Measurements from ENCODE around the gene PRPF8. TPM values are rescaled to one million over a fixed set of nuclear protein-coding genes. Genes with fewer than 3 reads are reported as not detected.

The PRPF8 gene
- 82.7 and 88.9 TPM in 2 replicates for total RNA-seq

DNA sequence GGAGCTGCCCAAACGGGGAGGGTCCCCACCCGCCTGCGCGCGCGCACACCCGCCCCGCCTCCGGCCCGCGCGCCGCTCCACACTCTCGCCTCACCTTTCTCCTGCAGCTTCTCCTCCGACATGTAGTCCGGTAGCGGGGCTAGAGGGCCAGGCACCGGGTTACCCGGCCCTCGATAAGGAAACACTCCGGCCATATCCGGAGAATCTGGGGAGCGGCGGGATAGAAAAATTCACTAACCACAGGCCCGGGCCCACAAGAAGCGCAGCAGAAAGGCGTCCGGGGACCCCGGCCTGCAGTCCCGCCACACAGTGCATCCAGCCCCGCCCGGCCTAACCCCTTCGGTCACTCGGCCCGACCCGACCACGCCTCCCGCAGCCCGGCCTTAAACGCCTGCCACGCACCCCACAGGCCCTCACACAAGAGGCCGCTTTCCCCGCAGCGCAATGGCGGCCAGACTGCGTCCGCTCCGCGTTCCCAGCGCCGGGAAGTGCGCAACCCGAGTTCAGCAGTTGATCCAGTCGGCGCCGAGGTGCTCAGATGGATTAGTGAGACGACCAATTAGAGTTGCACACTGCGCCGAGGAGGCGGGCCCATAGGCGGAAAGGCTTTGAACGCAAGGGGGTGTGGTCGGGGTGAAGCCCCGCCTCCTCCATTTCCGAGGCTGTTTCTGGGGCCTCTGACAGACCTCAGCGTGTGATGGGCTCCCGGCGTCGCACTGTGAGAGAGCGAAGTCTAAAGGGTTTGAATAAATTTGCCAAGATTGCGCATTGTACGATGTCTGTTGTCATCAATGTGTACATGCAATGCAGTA lies at the start of gene PRPF8:
TSS of gene PRPF8 (minus strand) at position 490 of the 812 bp plus-strand sequence. CDS start at position 194, 296 bp downstream.

DNA sequence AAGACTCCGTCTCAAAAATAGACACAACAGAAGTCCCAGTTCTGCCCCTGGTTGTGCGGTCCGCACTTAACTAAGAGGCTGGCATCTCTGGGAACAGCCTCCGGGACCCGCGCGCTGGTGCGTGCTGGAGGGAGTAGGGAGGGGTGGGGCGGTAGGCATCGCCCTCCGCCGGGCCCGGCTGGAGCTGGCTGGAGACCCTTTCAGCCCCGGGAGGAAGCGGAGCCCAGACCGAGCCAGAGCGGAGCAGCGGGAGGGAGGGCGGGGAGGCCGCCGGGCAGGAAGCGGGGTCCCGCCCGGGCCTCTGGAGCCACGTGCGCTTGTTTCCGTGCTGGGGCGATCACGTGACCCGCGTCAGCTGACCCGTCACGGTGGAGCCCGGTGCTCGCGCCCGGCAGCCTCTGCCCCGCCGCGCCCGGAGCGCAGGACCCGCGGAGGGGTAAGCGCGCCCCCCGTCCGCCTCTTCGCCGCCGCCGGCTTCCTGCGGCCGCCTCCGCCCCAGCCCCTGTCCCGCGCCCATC lies 39.7 kb upstream of the PRPF8 start, which contains the start of gene WDR81:
TSS of gene WDR81 (plus strand) at position 354 of the 518 bp plus-strand sequence. CDS start 256 bp downstream, outside the sequence.

DNA sequence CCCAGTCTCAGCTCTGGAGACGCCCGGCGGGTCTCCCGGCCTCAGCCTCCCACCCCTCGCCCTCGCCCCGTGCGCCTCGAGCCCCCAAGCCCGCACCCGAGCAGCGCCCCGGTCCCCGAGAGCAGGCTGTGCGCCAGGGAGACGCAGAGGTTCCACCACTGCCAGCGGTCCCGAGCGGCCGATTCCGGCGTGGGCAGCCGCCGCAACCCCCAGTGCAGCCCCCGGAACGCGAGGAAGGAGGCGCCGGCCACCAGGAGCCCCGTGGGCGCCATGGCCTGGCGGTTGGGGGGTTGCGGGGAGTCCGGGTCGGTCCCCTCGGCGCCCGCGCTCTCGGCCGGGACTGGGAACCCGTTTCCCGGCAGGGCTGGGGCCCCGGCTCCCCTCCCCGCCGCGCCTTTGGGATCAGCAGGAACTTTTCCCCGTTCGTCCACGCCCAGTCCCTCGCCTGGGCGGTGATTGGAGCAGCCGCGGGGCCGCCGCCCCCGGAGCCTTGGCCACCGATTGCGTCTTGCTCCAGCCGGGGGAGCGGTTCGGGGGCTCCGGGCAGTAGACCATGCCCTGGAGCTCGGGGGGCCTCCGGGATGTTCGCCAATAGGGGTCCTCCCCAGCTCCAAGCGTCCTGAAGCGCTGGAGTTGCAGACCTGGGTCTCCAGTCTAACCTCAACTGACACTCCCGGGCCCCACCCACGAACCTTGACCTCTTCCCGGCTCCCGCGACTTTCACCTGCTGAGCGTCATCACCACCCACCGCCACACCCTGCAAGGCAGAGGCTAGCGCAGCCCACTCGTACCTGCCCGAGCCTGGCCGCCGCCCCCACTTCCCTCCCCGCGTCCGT lies 25.5 kb upstream of the PRPF8 start, which contains the start of gene TLCD2:
TSS of gene TLCD2 (minus strand) at position 407 of the 836 bp plus-strand sequence. CDS start at position 272, 135 bp downstream.

DNA sequence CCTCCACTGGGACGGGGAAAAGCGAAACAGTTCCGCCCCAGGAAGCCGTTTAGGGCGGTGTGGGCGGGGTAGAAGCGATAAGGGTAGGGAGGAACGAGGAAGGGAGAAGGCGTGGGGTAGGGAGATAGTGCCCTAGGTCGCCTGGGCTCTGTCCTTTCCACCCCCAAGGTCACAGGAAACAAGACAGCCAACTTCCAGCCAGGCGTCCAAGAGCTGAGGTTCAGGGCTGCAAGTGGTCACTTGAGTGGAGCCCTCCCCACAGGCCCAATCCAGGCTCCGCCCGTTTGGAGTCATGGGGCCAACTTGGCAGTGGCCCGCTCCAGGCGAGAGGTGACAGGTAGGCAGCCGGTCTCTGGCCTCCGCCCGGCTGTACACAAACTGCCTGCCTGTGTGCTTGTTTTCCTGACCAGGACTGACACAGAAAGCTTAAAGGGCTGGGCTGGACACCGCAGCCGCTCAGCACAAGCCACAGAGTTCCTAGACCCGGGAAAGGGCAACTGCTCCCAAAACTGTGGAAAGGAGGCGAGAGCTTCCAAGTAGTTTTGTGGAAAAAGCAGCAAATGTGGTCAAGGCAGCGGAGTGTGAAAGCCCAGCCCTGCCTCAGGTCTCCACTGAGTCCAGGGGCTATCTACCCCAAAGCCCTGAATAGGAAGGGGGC lies 34.7 kb downstream of the PRPF8 start, which contains the start of gene RILP:
TSS of gene RILP (minus strand) at position 23 of the 658 bp plus-strand sequence. CDS start 62 bp downstream, outside the sequence.

DNA sequence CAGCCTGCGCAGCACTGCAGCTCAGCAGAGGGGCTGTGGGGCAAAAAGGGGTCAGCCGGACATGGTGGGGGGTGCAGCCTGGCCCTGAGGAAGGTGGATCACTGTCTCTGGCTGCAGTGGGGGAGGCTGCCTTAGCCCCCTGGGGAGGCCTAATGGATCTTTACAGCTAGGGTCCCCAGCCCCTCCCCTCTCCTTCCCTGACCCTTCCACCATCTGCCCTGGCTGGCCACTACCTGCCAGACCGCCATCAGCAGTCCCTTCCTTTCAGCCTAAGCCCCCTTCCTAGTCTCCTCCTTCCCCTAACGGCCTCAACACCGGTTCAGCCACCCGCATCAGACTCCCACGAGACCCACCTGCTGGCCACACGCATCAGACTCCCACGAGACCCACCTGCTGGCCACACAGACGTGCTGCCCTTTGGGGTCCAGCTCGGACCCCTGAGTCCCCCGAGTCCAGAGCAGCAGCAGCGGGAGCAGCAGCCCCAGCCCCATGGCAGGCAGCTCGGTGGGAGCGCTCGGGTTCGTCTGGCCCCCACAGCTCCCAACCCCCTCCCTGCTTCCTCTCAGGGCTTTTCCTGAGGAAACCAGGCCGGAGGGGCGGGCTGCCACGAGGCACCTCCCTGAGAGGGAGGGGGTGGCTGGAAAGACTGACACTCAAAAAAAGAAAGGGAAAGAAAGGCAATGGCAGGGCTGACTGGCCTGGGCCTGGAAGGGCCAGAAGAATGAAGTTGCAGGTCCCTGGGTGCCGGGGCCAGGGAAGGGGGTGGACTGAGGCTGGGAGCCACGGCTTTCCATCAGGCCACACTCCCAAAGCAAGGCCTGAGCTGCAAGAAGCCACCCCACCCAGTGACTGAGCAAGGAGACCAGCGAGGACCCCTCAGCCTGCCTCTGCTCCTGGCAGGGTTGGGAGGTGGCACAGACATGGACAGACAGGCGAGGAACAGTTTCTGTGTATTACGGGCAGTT lies 39.2 kb downstream of the PRPF8 start, which contains the start of gene SCARF1:
TSS of gene SCARF1 (minus strand) at position 526 of the 965 bp plus-strand sequence. CDS start at position 491, 35 bp downstream.

DNA sequence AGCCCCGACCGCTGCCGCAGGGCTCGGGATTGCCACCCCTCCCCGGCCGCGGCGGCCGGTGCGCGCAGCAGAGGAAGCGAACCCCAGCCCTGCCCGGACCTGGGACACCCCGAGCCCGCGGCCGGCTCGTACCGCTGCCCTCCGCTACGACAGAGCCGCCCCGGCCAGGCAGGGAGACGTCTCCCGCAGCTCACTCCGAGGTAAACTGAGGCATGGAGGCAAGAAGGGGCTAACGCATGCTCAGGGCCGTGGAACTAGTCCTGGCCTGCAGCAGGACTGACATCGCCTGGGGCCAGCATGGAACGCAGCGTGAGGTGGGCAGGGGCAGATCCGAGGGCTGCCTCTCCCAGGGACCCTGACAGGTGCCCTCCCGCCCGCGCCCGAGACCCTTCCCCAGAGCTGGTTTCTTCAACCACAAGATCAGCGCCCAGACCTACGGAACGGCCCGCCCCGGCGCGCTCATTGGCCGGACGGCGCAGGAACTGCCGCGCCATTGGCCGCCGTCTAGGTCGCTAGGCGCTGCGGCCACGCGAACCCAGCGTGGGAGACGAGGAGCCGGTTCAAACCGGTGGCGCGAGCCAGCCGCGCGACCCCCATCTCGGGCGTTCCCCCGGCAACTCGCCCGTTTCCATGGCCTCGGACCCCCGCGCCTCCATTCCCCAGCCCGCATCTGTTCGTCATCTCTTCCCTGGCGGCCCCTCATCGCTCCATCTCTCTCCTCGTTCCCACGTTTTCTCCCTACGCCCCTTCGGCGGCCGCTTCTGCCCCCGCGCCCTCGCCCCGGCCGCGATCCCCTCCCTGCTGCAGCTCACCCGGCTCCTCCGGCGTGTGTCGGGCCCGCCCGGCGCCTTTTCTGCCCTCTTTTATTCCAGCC lies 56.4 kb downstream of the PRPF8 start, which contains the start of gene SLC43A2:
TSS of gene SLC43A2 (minus strand) at position 853 of the 874 bp plus-strand sequence. CDS start 960 bp downstream, outside the sequence.

Other genes starting within 250 kb of the PRPF8 start
- 88.4 and 90.8 TPM in 2 replicates for gene CRK, start 228.6 kb downstream of the PRPF8 start, total RNA-seq
- gene MYO1C, start 192.2 kb downstream of the PRPF8 start, total RNA-seq = 115 and 135 TPM in 2 replicates
- gene INPP5K, start 168.3 kb downstream of the PRPF8 start, total RNA-seq = 23.8 and 27.7 TPM in 2 replicates
- 8.7 and 15.0 TPM in 2 replicates for gene PITPNA, start 122.1 kb downstream of the PRPF8 start, total RNA-seq
- gene SLC43A2, start 56.0 kb downstream of the PRPF8 start, total RNA-seq = 6.1 and 7.0 TPM in 2 replicates
- gene SCARF1, start 39.1 kb downstream of the PRPF8 start, total RNA-seq = 0.86 and 1.3 TPM in 2 replicates
- 11.3 and 16.9 TPM in 2 replicates for gene RILP, start 35.0 kb downstream of the PRPF8 start, total RNA-seq
- gene TLCD2, start 25.5 kb upstream of the PRPF8 start, total RNA-seq = 5.2 and 8.7 TPM in 2 replicates
- gene WDR81, start 39.8 kb upstream of the PRPF8 start, total RNA-seq = 27.6 and 34.3 TPM in 2 replicates
- gene SERPINF2, start 58.0 kb upstream of the PRPF8 start, total RNA-seq = 0.17 TPM in 1 of 2 replicates, not detected in the other
- gene SERPINF1, start 77.2 kb upstream of the PRPF8 start, total RNA-seq = 224 and 440 TPM in 2 replicates
- gene SMYD4, start 145.0 kb upstream of the PRPF8 start, total RNA-seq = 6.3 and 8.7 TPM in 2 replicates
- gene RPA1, start 145.1 kb upstream of the PRPF8 start, total RNA-seq = 27.3 and 36.9 TPM in 2 replicates

All from bronchial smooth muscle cell (primary cell).